ENCODE data around the gene ERFE.

ERFE gene

GRCh38 chr2:238139196-238140039 is 19.4 kb upstream of the ERFE start:
- no peak for TF ChIP-seq GATA1 (IDR thresholded peaks at IDR 0.05; ENCODE audit: low read depth, low read length)
- no peak for TF ChIP-seq POLR2A (IDR thresholded peaks at IDR 0.05; ENCODE audit: low read length)
- peak; percentile 51 to 70 for DNase-seq

GRCh38 chr2:238140040-238140439 is 18.7 kb upstream of the ERFE start:
- no peak for TF ChIP-seq GATA1 (IDR thresholded peaks at IDR 0.05; ENCODE audit: low read depth, low read length)
- no peak for TF ChIP-seq POLR2A (IDR thresholded peaks at IDR 0.05; ENCODE audit: low read length)
- DNase-seq, result no peak

GRCh38 chr2:238140721-238141540 is 17.8 kb upstream of the ERFE start:
- DNase-seq, result no peak
- no peak for TF ChIP-seq GATA1 (IDR thresholded peaks at IDR 0.05; ENCODE audit: low read depth, low read length)
- no peak for TF ChIP-seq POLR2A (IDR thresholded peaks at IDR 0.05; ENCODE audit: low read length)

GRCh38 chr2:238141541-238142318 is 17.0 kb upstream of the ERFE start:
- peak in 1 of 2 experiments; percentile 21 for DNase-seq
- TF ChIP-seq POLR2A (IDR thresholded peaks at IDR 0.05; ENCODE audit: low read length) (no peak), GATA1 (IDR thresholded peaks at IDR 0.05; ENCODE audit: low read depth, low read length) (no peak)

- TF ChIP-seq POLR2A (IDR thresholded peaks at IDR 0.05; ENCODE audit: low read length) (no peak), GATA1 (IDR thresholded peaks at IDR 0.05; ENCODE audit: low read depth, low read length) (no peak)
- no peak for DNase-seq
These were observed 16.2 kb upstream of the ERFE start for GRCh38 chr2:238142382-238143205.

GRCh38 chr2:238143239-238143951 is 15.4 kb upstream of the ERFE start:
- no peak for DNase-seq
- TF ChIP-seq POLR2A (IDR thresholded peaks at IDR 0.05; ENCODE audit: low read length), result no peak
- no peak for TF ChIP-seq GATA1 (IDR thresholded peaks at IDR 0.05; ENCODE audit: low read depth, low read length)

- DNase-seq, result no peak
- TF ChIP-seq GATA1 (IDR thresholded peaks at IDR 0.05; ENCODE audit: low read depth, low read length) (no peak), POLR2A (IDR thresholded peaks at IDR 0.05; ENCODE audit: low read length) (no peak)
These were observed 14.5 kb upstream of the ERFE start for GRCh38 chr2:238144262-238144661.

- DNase-seq, result no peak
- no peak for TF ChIP-seq POLR2A (IDR thresholded peaks at IDR 0.05; ENCODE audit: low read length)
These were observed 13.7 kb upstream of the ERFE start for GRCh38 chr2:238145046-238145445.

- TF ChIP-seq GATA1 (IDR thresholded peaks at IDR 0.05; ENCODE audit: low read depth, low read length), result no peak
- TF ChIP-seq POLR2A (IDR thresholded peaks at IDR 0.05; ENCODE audit: low read length), result no peak
- DNase-seq, result no peak
These were observed 12.9 kb upstream of the ERFE start for GRCh38 chr2:238145851-238146250.

GRCh38 chr2:238146884-238147544 is 11.8 kb upstream of the ERFE start:
- TF ChIP-seq POLR2A (IDR thresholded peaks at IDR 0.05; ENCODE audit: low read length), result no peak
- no peak for TF ChIP-seq GATA1 (IDR thresholded peaks at IDR 0.05; ENCODE audit: low read depth, low read length)

GRCh38 chr2:238148981-238149380 is 9.8 kb upstream of the ERFE start:
- DNase-seq, result no peak
- TF ChIP-seq POLR2A (IDR thresholded peaks at IDR 0.05; ENCODE audit: low read length) (no peak), GATA1 (IDR thresholded peaks at IDR 0.05; ENCODE audit: low read depth, low read length) (no peak)

More at GRCh38 chr2:238146884-238147544, 11.8 kb upstream of the ERFE start:
- peak in 1 of 2 experiments; percentile 22 for DNase-seq
